NCI-H345 treated with DMSO at 0.1 percent for 48 hours (cell line): ENCODE measurements around the gene GRK3.
"Not testable (repeated sequence)": the region's sequence is repeated elsewhere in the genome, so short reads cannot be mapped to it uniquely, and the experiment has no call there.

Experiments used
- DNase-seq: peaks from one replicate; lab custom pipeline; 2025; ENCODE audit not compliant: unreplicated experiment; lab: John Stamatoyannopoulos, UW

Gene GRK3

GRCh38 chr22:25694196-25694907 is 129.9 kb downstream of the GRK3 start:
- DNase-seq = no peak

GRCh38 chr22:25695146-25695545 is 130.7 kb downstream of the GRK3 start:
- no peak for DNase-seq

GRCh38 chr22:25696763-25697162 is 132.3 kb downstream of the GRK3 start:
- no peak for DNase-seq

- DNase-seq = no peak
Observed at GRCh38 chr22:25697181-25697664, 132.7 kb downstream of the GRK3 start.

GRCh38 chr22:25697978-25698377 is 133.5 kb downstream of the GRK3 start:
- DNase-seq = no peak

- DNase-seq = no peak
Observed at GRCh38 chr22:25698461-25698860, 134.0 kb downstream of the GRK3 start.

- DNase-seq = no peak
Observed at GRCh38 chr22:25698978-25699377, 134.5 kb downstream of the GRK3 start.

- no peak for DNase-seq
Observed at GRCh38 chr22:25701056-25701780, 136.7 kb downstream of the GRK3 start.

- no peak for DNase-seq
Observed at GRCh38 chr22:25702040-25702439, 137.6 kb downstream of the GRK3 start.

GRCh38 chr22:25702571-25703167 is 138.2 kb downstream of the GRK3 start:
- DNase-seq = no peak

- DNase-seq = no peak
Observed at GRCh38 chr22:25704701-25705100, 140.2 kb downstream of the GRK3 start.

- no peak for DNase-seq
Observed at GRCh38 chr22:25706197-25706596, 141.7 kb downstream of the GRK3 start.

- not testable (repeated sequence) for DNase-seq
Observed at GRCh38 chr22:25708430-25708829, 144.0 kb downstream of the GRK3 start.

GRCh38 chr22:25709758-25710157 is 145.3 kb downstream of the GRK3 start:
- DNase-seq = no peak

GRCh38 chr22:25710501-25710900 is 146.0 kb downstream of the GRK3 start:
- no peak for DNase-seq

GRCh38 chr22:25711491-25711890 is 147.0 kb downstream of the GRK3 start:
- no peak for DNase-seq

- no peak for DNase-seq
Observed at GRCh38 chr22:25712661-25713400, 148.4 kb downstream of the GRK3 start.

GRCh38 chr22:25714070-25714469 is 149.6 kb downstream of the GRK3 start:
- DNase-seq = no peak

GRCh38 chr22:25714739-25715138 is 150.3 kb downstream of the GRK3 start:
- no peak for DNase-seq

- DNase-seq = no peak
Observed at GRCh38 chr22:25716637-25717036, 152.2 kb downstream of the GRK3 start.

GRCh38 chr22:25718135-25718840 is 153.8 kb downstream of the GRK3 start:
- no peak for DNase-seq
